HCT116 (cell line): Measurements from ENCODE around the gene PIK3CD. TPM values are rescaled to one million over a fixed set of nuclear protein-coding genes. Genes with fewer than 3 reads are reported as not detected.
A peak's percentile ranks its signal among the peaks of the same experiment; 100 is the strongest.

ENCODE experiments used
- ATAC-seq: fragments of 200-7000 bp; cut with Tn5 transposase; 2 replicates; pipeline ENCODE4 v1.9.1; 2020; ENCODE audit warnings: mild to moderate bottlenecking, moderate library complexity
- BruUV-seq: library from RNA; stranded (reverse); fragments of 400-500 nt; replicated peaks from 2 replicates; lab custom pipeline; 2021; lab: Mats Ljungman, UMichigan
- CTCF ChIA-PET: fragments of 300-600 bp; sonication (Branson Sonifier 250); formaldehyde crosslinking; loops from one replicate; lab custom pipeline; 2021; ENCODE audit warnings: antibody characterized with exemption; lab: Charles Lee
- POLR2A ChIA-PET: fragments of 300-600, 350-600 bp; sonication (Branson Sonifier 250); formaldehyde crosslinking; loops from one replicate; lab custom pipeline; 2021; ENCODE audit warnings: antibody characterized with exemption; lab: Charles Lee
- RAD21 ChIA-PET, 2 experiments: fragments of 300-600 bp; sonication (Branson Sonifier 250); formaldehyde crosslinking; loops; one replicate each; lab custom pipeline; 2023; ENCODE audit warnings: low total read pairs in 2 of 2; ENCODE audit not compliant: uncharacterized antibody in 2 of 2, unreplicated experiment in 2 of 2, low non-redundant PET in 1 of 2; lab: Charles Lee
- DNase-seq: peaks from one replicate; pipeline ENCODE4 v3.0.0-alpha.2; 2010; ENCODE audit warnings: low read depth, low spot score
- H2AFZ ChIP-seq: fragments of 200-600 bp; shearing (Covaris generic), sonication (generic); 2 replicates; pipeline ENCODE4 v1.6.1; 2017; ENCODE audit warnings: low read depth, mixed run types, mixed read lengths, antibody characterized with exemption, low read length; ENCODE audit not compliant: poor library complexity, severe bottlenecking
- H3K27ac ChIP-seq: 2 replicates; pipeline ENCODE4 v1.5.1; 2012; ENCODE audit warnings: low read depth, low read length
- H3K27me3 ChIP-seq: fragments of 200-600 bp; sonication (generic); 2 replicates; pipeline ENCODE4 v1.6.1; 2016; ENCODE audit warnings: mixed run types, low read length, mixed read lengths; ENCODE audit not compliant: insufficient read depth
- H3K36me3 ChIP-seq, 2 experiments: fragments of 200-500 bp in 1 of 2; fragments of 200-600 bp in 1 of 2; sonication (Bioruptor generic) in 1 of 2; sonication (generic) in 1 of 2; 2 replicates each; pipeline versions ENCODE4 v1.5.1 to v1.6.1; 2014 to 2016; ENCODE audit warnings: low read length in 2 of 2, inconsistent platforms in 1 of 2, mixed read lengths in 1 of 2, mixed run types in 1 of 2; ENCODE audit not compliant: insufficient read depth in 2 of 2, control insufficient read depth in 1 of 2
- H3K4me1 ChIP-seq, 2 experiments: fragments of 200-600 bp in 1 of 2; sonication (generic) in 1 of 2; 2 replicates each; pipeline versions ENCODE4 v1.5.1 to v1.6.1; 2012 to 2017; ENCODE audit warnings: low read length in 2 of 2, inconsistent platforms in 1 of 2, mild to moderate bottlenecking in 1 of 2, mixed read lengths in 1 of 2, mixed run types in 1 of 2, moderate library complexity in 1 of 2; ENCODE audit not compliant: insufficient read depth in 2 of 2, control insufficient read depth in 1 of 2
- H3K4me2 ChIP-seq: fragments of 200-600 bp; sonication (generic); 2 replicates; pipeline ENCODE4 v1.6.1; 2017; ENCODE audit warnings: mixed run types, low read length, mixed read lengths
- H3K4me3 ChIP-seq, 2 experiments: fragments of 200-600 bp in 1 of 2; sonication (generic) in 1 of 2; replicated peaks in 1 of 2; 2 replicates each; pipeline ENCODE4 v1.5.1; 2011 to 2016; ENCODE audit warnings: low read length in 2 of 2, control low read depth in 1 of 2, low read depth in 1 of 2, mild to moderate bottlenecking in 1 of 2, mixed read lengths in 1 of 2, mixed run types in 1 of 2
- H3K79me2 ChIP-seq: fragments of 200-600 bp; sonication (generic); 2 replicates; pipeline ENCODE4 v1.6.1; 2017; ENCODE audit warnings: mild to moderate bottlenecking, mixed run types, low read length, moderate library complexity, mixed read lengths; ENCODE audit not compliant: insufficient read depth
- H3K9ac ChIP-seq: fragments of 200-600 bp; sonication (generic); 2 replicates; pipeline ENCODE4 v1.6.1; 2016; ENCODE audit warnings: low read length, mixed read lengths
- H3K9me2 ChIP-seq: fragments of 200-600 bp; sonication (generic), shearing (Covaris generic); 2 replicates; pipeline ENCODE4 v1.6.1; 2017; ENCODE audit warnings: mixed run types, mild to moderate bottlenecking, moderate library complexity; ENCODE audit not compliant: insufficient read depth
- H3K9me3 ChIP-seq, 2 experiments: fragments of 200-500 bp in 1 of 2; fragments of 200-600 bp in 1 of 2; sonication (Bioruptor generic) in 1 of 2; sonication (generic) in 1 of 2; 2 replicates each; pipeline ENCODE4 v1.6.1; 2014 to 2017; ENCODE audit warnings: low read length in 2 of 2, mixed read lengths in 2 of 2, inconsistent platforms in 1 of 2, low read depth in 1 of 2, mild to moderate bottlenecking in 1 of 2, mixed run types in 1 of 2, moderate library complexity in 1 of 2; ENCODE audit not compliant: control insufficient read depth in 1 of 2, insufficient read depth in 1 of 2
- H4K20me1 ChIP-seq: fragments of 200-600 bp; sonication (generic), shearing (Covaris generic); 2 replicates; pipeline ENCODE4 v1.6.1; 2017; ENCODE audit warnings: mixed run types, mild to moderate bottlenecking, moderate library complexity; ENCODE audit not compliant: insufficient read depth
- ATF3 ChIP-seq: IDR thresholded peaks from 2 replicates; pipeline ENCODE4 v1.6.1; 2012
- CEBPB ChIP-seq: IDR thresholded peaks from 2 replicates; pipeline ENCODE4 v1.6.1; 2012; ENCODE audit warnings: low read depth
- CTCF ChIP-seq, 3 experiments: fragments of 200-600 bp in 1 of 3; sonication (generic) in 1 of 3; IDR thresholded peaks in 2 of 3; conservative IDR thresholded peaks in 1 of 3; 2 replicates each; pipeline ENCODE4 v1.5.1; 2012 to 2017; ENCODE audit warnings: low read depth in 2 of 3, low read length in 2 of 3, antibody characterized with exemption in 1 of 3, borderline replicate concordance in 1 of 3, control low read depth in 1 of 3, mild to moderate bottlenecking in 1 of 3, mixed read lengths in 1 of 3, mixed run types in 1 of 3, moderate library complexity in 1 of 3; ENCODE audit not compliant: insufficient read depth in 1 of 3
- EGR1 ChIP-seq: IDR thresholded peaks from 2 replicates; pipeline ENCODE4 v1.6.1; 2012; ENCODE audit warnings: low read depth
- EZH2 ChIP-seq: fragments of 200-600 bp; sonication (generic); IDR thresholded peaks from 2 replicates; pipeline ENCODE4 v1.6.1; 2017; ENCODE audit warnings: antibody characterized with exemption, mixed run types
- EZH2phosphoT487 ChIP-seq: fragments of 200-600 bp; IDR thresholded peaks from 2 replicates; pipeline ENCODE4 v1.6.1; 2018; ENCODE audit warnings: antibody characterized with exemption, borderline replicate concordance
- FOSL1 ChIP-seq: IDR thresholded peaks from 2 replicates; pipeline ENCODE4 v1.6.1; 2012; ENCODE audit warnings: low read depth
- JUND ChIP-seq: IDR thresholded peaks from 2 replicates; pipeline ENCODE4 v1.6.1; 2012
- MAX ChIP-seq: IDR thresholded peaks from 2 replicates; pipeline ENCODE4 v1.6.1; 2012
- POLR2A ChIP-seq: IDR thresholded peaks from 2 replicates; pipeline ENCODE4 v1.7.0; 2011; ENCODE audit warnings: borderline replicate concordance; ENCODE audit not compliant: insufficient read depth, insufficient read length; ENCODE audit errors: extremely low read depth
- POLR2AphosphoS5 ChIP-seq: IDR thresholded peaks from 2 replicates; pipeline ENCODE4 v1.6.1; 2011; ENCODE audit warnings: mild to moderate bottlenecking, low read depth, low read length, moderate library complexity
- RAD21 ChIP-seq: IDR thresholded peaks from 2 replicates; pipeline ENCODE4 v1.6.1; 2012; ENCODE audit warnings: low read depth, mild to moderate bottlenecking
- TCF7L2 ChIP-seq: IDR thresholded peaks from 2 replicates; pipeline ENCODE4 v1.7.0; 2011; ENCODE audit warnings: borderline replicate concordance, inconsistent platforms; ENCODE audit not compliant: insufficient read depth, insufficient read length; ENCODE audit errors: extremely low read depth
- YY1 ChIP-seq: IDR thresholded peaks from 2 replicates; pipeline ENCODE4 v1.6.1; 2011; ENCODE audit warnings: low read length, low read depth, moderate library complexity, mild to moderate bottlenecking; ENCODE audit not compliant: insufficient replicate concordance; ENCODE audit errors: extremely low read depth
- ZBTB33 ChIP-seq: IDR thresholded peaks from 2 replicates; pipeline ENCODE4 v1.6.1; 2011; ENCODE audit warnings: mild to moderate bottlenecking, low read length, moderate library complexity; ENCODE audit not compliant: insufficient replicate concordance; ENCODE audit errors: extremely low read depth
- ZFX ChIP-seq: fragments of 450-650 bp; IDR thresholded peaks from 2 replicates; pipeline ENCODE4 v1.6.1; 2017
- ZNF274 ChIP-seq: fragments of 200-500 bp; sonication (Bioruptor generic); IDR thresholded peaks from 2 replicates; pipeline ENCODE4 v1.6.1; 2014; ENCODE audit warnings: mild to moderate bottlenecking, low read depth, low read length, inconsistent platforms
- intact Hi-C: fragments of 100-400 bp; cut with micrococcal nuclease; formaldehyde crosslinking; loops from 2 replicates; pipeline ENCODE4 v1.10.0; 2022
- total RNA-seq: library from RNA; stranded (reverse); gene quantifications from one replicate; pipeline ENCODE4 v1.2.1, GENCODE V29; 2021; ENCODE audit not compliant: unreplicated experiment

The PIK3CD gene
- total RNA-seq, 1 experiment from 2014 or later: 9.2 TPM

- RAD21 ChIA-PET: no interaction called here
These were observed 39.5 kb downstream of the PIK3CD start for GRCh38 chr1:9691108-9691445.

More at GRCh38 chr1:9691108-9691445, 39.5 kb downstream of the PIK3CD start:
- ChIA-PET POLR2A (no interaction called here), CTCF (interaction anchor here (1.7 kb wide), 1 partner anchor 12 kb away, joined by 4 read pairs; no protein-coding TSS in a partner anchor)
- Histone ChIP-seq H3K27me3 (no peaks in the 10 kb centered on the region), H3K4me1 (peaks cover 27 to 48% of the 10 kb centered on the region in 2 experiments), H3K9me3 (no peaks in the 10 kb centered on the region), H3K79me2 (no peaks in the 10 kb centered on the region), H3K36me3 (no peaks in the 10 kb centered on the region), H2AFZ (no peak overlapping the region), H3K4me2 (peak overlapping the region; percentile 94), H3K27ac (no peak overlapping the region), H3K4me3 (no peak overlapping the region), H4K20me1 (no peaks in the 10 kb centered on the region), H3K9ac (no peak overlapping the region), H3K9me2 (no peaks in the 10 kb centered on the region)
- intact Hi-C loops: no loop called here
- ATAC-seq: no peak
- TF ChIP-seq CTCF (IDR thresholded peaks at IDR 0.05 in 2 of 3, conservative IDR thresholded peaks at IDR 0.05 in 1 of 3; ENCODE audit: borderline replicate concordance in 1 of 3, insufficient read depth in 1 of 3, low read depth in 2 of 3, low read length in 2 of 3) (no peak), TCF7L2 (no peak), CEBPB (no peak), RAD21 (no peak), YY1 (no peak), EZH2 (no peak), ZNF274 (no peak), EGR1 (no peak), ZBTB33 (no peak), ZFX (no peak), POLR2AphosphoS5 (no peak), MAX (no peak), POLR2A (no peak), EZH2phosphoT487 (no peak), JUND (no peak), ATF3 (no peak), FOSL1 (no peak)
- BruUV-seq: TSS peak; percentile 43
- DNase-seq: no peak
